IMR-90 (cell line): ENCODE results near the gene TBC1D22A. TPM values are rescaled to one million over a fixed set of nuclear protein-coding genes. Genes with fewer than 3 reads are reported as not detected.

Experiments
- ATAC-seq: fragments of 200-7000 bp; cut with Tn5 transposase; 2 replicates; pipeline ENCODE4 v1.9.1; 2020; ENCODE audit warnings: low read depth, mild to moderate bottlenecking, moderate library complexity
- BruUV-seq: library from RNA; stranded (reverse); fragments of 400-500 nt; replicated peaks from 2 replicates; lab custom pipeline; 2021; lab: Mats Ljungman, UMichigan
- CTCF ChIA-PET: fragments of 300-600 bp; formaldehyde crosslinking; extraction: SDS; loops from one replicate; lab custom pipeline; 2021; ENCODE audit warnings: antibody characterized with exemption; lab: Yijun Ruan, JAX
- POLR2A ChIA-PET: fragments of 300-600 bp; sonication (Branson Sonifier 250); formaldehyde crosslinking; loops from one replicate; lab custom pipeline; 2022; ENCODE audit warnings: antibody characterized with exemption; ENCODE audit not compliant: unreplicated experiment; lab: Charles Lee
- DNase-seq: peaks from one replicate; pipeline ENCODE4 v3.0.0; 2013
- H2AFZ ChIP-seq: replicated peaks from 2 replicates; pipeline ENCODE3; 2013; ENCODE audit warnings: low read length, mild to moderate bottlenecking; ENCODE audit not compliant: poor library complexity
- H2AK5ac ChIP-seq: 2 replicates; pipeline ENCODE4 v1.6.1; 2013; ENCODE audit warnings: low read depth, low read length, inconsistent platforms
- H2AK9ac ChIP-seq: replicated peaks from 2 replicates; pipeline ENCODE3; 2013; ENCODE audit warnings: mild to moderate bottlenecking, low read depth, low read length, moderate library complexity; ENCODE audit not compliant: poor library complexity
- H2BK120ac ChIP-seq: 2 replicates; pipeline ENCODE4 v1.6.1; 2013; ENCODE audit warnings: low read depth, low read length, inconsistent platforms
- H2BK15ac ChIP-seq: 3 replicates; pipeline ENCODE4 v1.6.1; 2013; ENCODE audit warnings: low read depth, low read length, inconsistent platforms
- H2BK20ac ChIP-seq: 2 replicates; pipeline ENCODE4 v1.6.1; 2013; ENCODE audit warnings: low read depth, mild to moderate bottlenecking, inconsistent platforms, low read length, moderate library complexity
- H2BK5ac ChIP-seq: 2 replicates; pipeline ENCODE4 v1.6.1; 2013; ENCODE audit warnings: mild to moderate bottlenecking, low read depth, low read length, inconsistent platforms; ENCODE audit not compliant: poor library complexity, severe bottlenecking
- H3K14ac ChIP-seq: replicated peaks from 2 replicates; pipeline ENCODE4 v1.6.1; 2013; ENCODE audit warnings: low read depth, low read length, inconsistent platforms
- H3K18ac ChIP-seq: 2 replicates; pipeline ENCODE4 v1.6.1; 2013; ENCODE audit warnings: low read depth, low read length, control low read depth
- H3K23ac ChIP-seq: 2 replicates; pipeline ENCODE4 v1.6.1; 2013; ENCODE audit warnings: low read depth, low read length, inconsistent platforms
- H3K27ac ChIP-seq: 2 replicates; pipeline ENCODE4 v1.5.1; 2013; ENCODE audit warnings: mild to moderate bottlenecking, control low read depth, low read length; ENCODE audit not compliant: insufficient read depth
- H3K27me3 ChIP-seq: 2 replicates; pipeline ENCODE4 v1.6.1; 2013; ENCODE audit warnings: low read length; ENCODE audit not compliant: control insufficient read depth, insufficient read depth
- H3K36me3 ChIP-seq: 2 replicates; pipeline ENCODE4 v1.6.1; 2013; ENCODE audit warnings: low read length, mixed read lengths; ENCODE audit not compliant: control insufficient read depth, insufficient read depth
- H3K4ac ChIP-seq: 2 replicates; pipeline ENCODE4 v1.6.1; 2013; ENCODE audit warnings: low read depth, low read length, inconsistent platforms
- H3K4me1 ChIP-seq: 2 replicates; pipeline ENCODE4 v1.6.1; 2013; ENCODE audit warnings: low read length, mixed read lengths; ENCODE audit not compliant: control insufficient read depth, insufficient read depth
- H3K4me2 ChIP-seq: 2 replicates; pipeline ENCODE4 v1.6.1; 2013; ENCODE audit warnings: low read depth, mild to moderate bottlenecking, control low read depth, low read length, moderate library complexity
- H3K4me3 ChIP-seq: 2 replicates; pipeline ENCODE4 v1.5.1; 2013; ENCODE audit warnings: low read depth, mild to moderate bottlenecking, control low read depth, low read length, moderate library complexity; ENCODE audit not compliant: insufficient read depth
- H3K56ac ChIP-seq: 2 replicates; pipeline ENCODE4 v1.6.1; 2013; ENCODE audit warnings: low read length, inconsistent platforms; ENCODE audit not compliant: insufficient read depth; ENCODE audit errors: extremely low read depth
- H3K79me1 ChIP-seq, 2 experiments: 2 replicates each; pipeline ENCODE4 v1.6.1; 2013; ENCODE audit warnings: low read length in 2 of 2, inconsistent platforms in 1 of 2, low read depth in 1 of 2
- H3K9ac ChIP-seq: 2 replicates; pipeline ENCODE4 v1.6.1; 2013; ENCODE audit warnings: low read depth, low read length, control low read depth
- H3K9me1 ChIP-seq: 2 replicates; pipeline ENCODE4 v1.6.1; 2013; ENCODE audit warnings: low read length, inconsistent platforms; ENCODE audit not compliant: insufficient read depth
- H3K9me3 ChIP-seq: 2 replicates; pipeline ENCODE4 v1.6.1; 2013; ENCODE audit warnings: low read length; ENCODE audit not compliant: control insufficient read depth, insufficient read depth
- H4K20me1 ChIP-seq: 2 replicates; pipeline ENCODE4 v1.6.1; 2013; ENCODE audit warnings: low read length, inconsistent platforms; ENCODE audit not compliant: insufficient read depth
- H4K5ac ChIP-seq: 2 replicates; pipeline ENCODE4 v1.6.1; 2013; ENCODE audit warnings: mild to moderate bottlenecking, low read depth, low read length, control low read depth
- H4K8ac ChIP-seq, 2 experiments: 2 replicates each; pipeline ENCODE4 v1.6.1; 2013; ENCODE audit warnings: low read depth in 2 of 2, low read length in 2 of 2, control low read depth in 1 of 2, inconsistent platforms in 1 of 2
- H4K91ac ChIP-seq: 2 replicates; pipeline ENCODE4 v1.6.1; 2013; ENCODE audit warnings: low read depth, low read length, inconsistent platforms; ENCODE audit not compliant: insufficient read depth
- BHLHE40 ChIP-seq: fragments of 150-350 bp; IDR thresholded peaks from 2 replicates; pipeline ENCODE4 v1.6.1; 2016; ENCODE audit warnings: mild to moderate bottlenecking, low read depth, low read length
- CEBPB ChIP-seq: IDR thresholded peaks from 2 replicates; pipeline ENCODE4 v1.6.1; 2012; ENCODE audit warnings: low read depth, low read length, improper control_type of control experiment
- CHD1 ChIP-seq: IDR thresholded peaks from 2 replicates; pipeline ENCODE4 v1.6.1; 2012; ENCODE audit warnings: low read depth, low read length, improper control_type of control experiment
- FOS ChIP-seq: fragments of 150-350 bp; IDR thresholded peaks from 2 replicates; pipeline ENCODE4 v1.6.1; 2016; ENCODE audit warnings: low read depth, low read length
- MAFK ChIP-seq: IDR thresholded peaks from 2 replicates; pipeline ENCODE4 v1.6.1; 2012; ENCODE audit warnings: low read depth, low read length, improper control_type of control experiment
- MAZ ChIP-seq: IDR thresholded peaks from 2 replicates; pipeline ENCODE4 v1.6.1; 2012; ENCODE audit warnings: low read depth, mild to moderate bottlenecking, low read length, improper control_type of control experiment, moderate library complexity, borderline replicate concordance
- MXI1 ChIP-seq: IDR thresholded peaks from 2 replicates; pipeline ENCODE4 v1.6.1; 2012; ENCODE audit warnings: low read depth, mild to moderate bottlenecking, low read length, moderate library complexity, borderline replicate concordance
- NFE2L2 ChIP-seq: fragments of 150-350 bp; IDR thresholded peaks from 2 replicates; pipeline ENCODE4 v1.6.1; 2016; ENCODE audit warnings: low read depth, mild to moderate bottlenecking, low read length
- POLR2A ChIP-seq: IDR thresholded peaks from 2 replicates; pipeline ENCODE4 v1.6.1; 2012; ENCODE audit warnings: mild to moderate bottlenecking, low read depth, low read length
- RAD21 ChIP-seq: IDR thresholded peaks from 2 replicates; pipeline ENCODE4 v1.6.1; 2012; ENCODE audit warnings: low read length, improper control_type of control experiment
- RCOR1 ChIP-seq: IDR thresholded peaks from 2 replicates; pipeline ENCODE4 v1.6.1; 2012; ENCODE audit warnings: mild to moderate bottlenecking, low read length, improper control_type of control experiment; ENCODE audit not compliant: insufficient replicate concordance
- RFX5 ChIP-seq: IDR thresholded peaks from 2 replicates; pipeline ENCODE4 v1.8.0; 2012; ENCODE audit warnings: low read depth, mild to moderate bottlenecking, low read length, moderate library complexity
- SMC3 ChIP-seq: fragments of 150-350 bp; IDR thresholded peaks from 2 replicates; pipeline ENCODE4 v1.6.1; 2016; ENCODE audit warnings: low read depth, mild to moderate bottlenecking, antibody characterized with exemption, low read length, moderate library complexity
- WGBS, 2 experiments: methylation state at CpG; one replicate each; pipeline versions ENCODE4 v1.1.5 to v1.1.7; 2013; ENCODE audit warnings: missing lambda C conversion rate in 2 of 2; ENCODE audit not compliant: insufficient read length in 1 of 2; ENCODE audit errors: extremely low coverage in 2 of 2; 5-methylcytosine and 5-hydroxymethylcytosine counted together
- dilution Hi-C: fragments of 300-500 bp; cut with HindIII; formaldehyde crosslinking; loops from one replicate; pipeline ENCODE4 v1.14.3; 2018; ENCODE audit warnings: low sequenced_read_pairs; ENCODE audit not compliant: unreplicated experiment
- in situ Hi-C: fragments of 300-500 bp; cut with MboI; formaldehyde crosslinking; loops from 3 replicates; pipeline ENCODE4 v1.14.3; 2019; ENCODE audit warnings: low sequenced_read_pairs, inconsistent platforms, mixed read lengths
- intact Hi-C: fragments of 100-400 bp; cut with micrococcal nuclease; formaldehyde crosslinking; loops from 2 replicates; pipeline ENCODE4 v1.10.0; 2022
- polyA plus RNA-seq, 3 experiments: library from polyadenylated mRNA; depleted of rRNA; stranded (reverse); fragments of >200 nt; gene quantifications; 2 replicates each; pipeline ENCODE4 v1.2.3, GENCODE V29; 2012; ENCODE audit warnings: low replicate concordance in 1 of 3
- total RNA-seq: library from RNA; depleted of rRNA; stranded (reverse); fragments of >200 nt; gene quantifications from 2 replicates; pipeline ENCODE4 v1.2.3, GENCODE V29; 2012
- TF ChIP-seq, protein P1 (sequence below): fragments of 150-350 bp; IDR thresholded peaks from 2 replicates; pipeline ENCODE4 v1.6.1; 2016; ENCODE audit warnings: low read depth, mild to moderate bottlenecking, low read length, moderate library complexity, borderline replicate concordance
- TF ChIP-seq, protein P2 (sequence below): conservative IDR thresholded peaks from 2 replicates; pipeline ENCODE4 v1.5.1; 2012; ENCODE audit warnings: mild to moderate bottlenecking, low read depth, low read length, improper control_type of control experiment
- TF ChIP-seq, protein P3 (sequence below): fragments of 150-350 bp; IDR thresholded peaks from 2 replicates; pipeline ENCODE4 v1.6.1; 2017; ENCODE audit warnings: mild to moderate bottlenecking, antibody characterized with exemption, low read length, low read depth

TBC1D22A gene
- total and polyA plus RNA-seq, 2 of the 4 experiments (the other 2 are of a cell fraction): 9.0 to 16.7 TPM

DNA sequence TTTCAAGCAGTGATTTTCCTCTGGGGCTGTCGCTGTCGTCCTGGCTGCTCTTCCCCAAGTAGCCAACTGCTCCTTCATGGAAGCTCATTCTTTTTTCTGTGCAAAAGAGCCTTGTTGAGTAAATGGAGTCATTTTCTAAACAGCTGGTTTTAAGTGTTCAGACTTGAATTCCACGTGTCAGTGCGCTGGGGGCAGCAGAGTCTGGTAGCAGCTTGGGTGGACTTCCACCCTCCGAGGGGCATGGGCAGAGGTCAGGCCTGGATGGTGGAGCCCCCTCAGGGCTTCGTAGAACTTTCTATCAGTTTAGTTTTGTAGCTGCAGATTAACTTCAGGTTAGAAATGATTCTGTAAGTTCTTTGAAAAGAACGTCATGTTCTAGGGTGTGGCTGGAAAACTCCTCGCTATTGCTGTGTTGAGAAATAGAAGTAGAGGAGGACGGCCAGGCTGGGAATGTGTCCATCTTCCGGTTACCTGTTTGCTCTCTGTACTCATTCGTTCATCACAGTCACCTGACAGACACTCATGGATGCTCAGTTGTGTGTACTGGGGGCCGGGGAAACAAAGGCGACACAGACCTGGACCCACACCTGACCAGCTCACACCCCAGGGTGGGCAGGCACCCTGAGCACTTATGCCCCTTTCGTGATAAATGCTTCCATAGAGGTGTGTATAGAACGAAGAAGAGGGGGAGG, 270.7 kb downstream of the TBC1D22A start:
- Histone ChIP-seq H3K4me3 (no peak overlapping the region), H2BK5ac (no peak overlapping the region), H3K27ac (no peak overlapping the region), H2AFZ (no peak overlapping the region), H4K91ac (no peak overlapping the region), H4K20me1 (peaks cover 17% of the 10 kb centered on the region), H3K18ac (no peak overlapping the region), H4K5ac (no peak overlapping the region), H3K4me1 (peaks cover 2% of the 10 kb centered on the region; the same call in 1 of the 2 replicates), H3K9me3 (no peaks in the 10 kb centered on the region), H3K9ac (no peak overlapping the region), H3K4me2 (no peak overlapping the region), H3K9me1 (0 out of 2 replicates have a peak, but pooled peaks cover 8% of the 10 kb centered on the region), H2AK5ac (no peak overlapping the region), H2AK9ac (no peak overlapping the region), H3K14ac (no peak overlapping the region), H2BK15ac (no peak overlapping the region), H4K8ac (no peak overlapping the region), H3K79me1 (peaks cover under 1 to 23% of the 10 kb centered on the region in 2 experiments; a peak in 2 of 4 replicates), H3K36me3 (peaks cover under 1% of the 10 kb centered on the region; the same call in 1 of the 2 replicates), H2BK20ac (no peak overlapping the region), H3K27me3 (no peaks in the 10 kb centered on the region), H3K23ac (no peak overlapping the region), H2BK120ac (no peak overlapping the region), H3K4ac (no peak overlapping the region), H3K56ac (no peak overlapping the region)
- ATAC-seq (no peak), DNase-seq (no peak)
- in situ Hi-C loops: no loop called here
- ChIA-PET CTCF (no interaction called here), POLR2A (no interaction called here)
- no peak for TF ChIP-seq CHD1
- TF ChIP-seq POLR2A: no peak
- TF ChIP-seq NFE2L2: no peak
- no peak for TF ChIP-seq BHLHE40
- TF ChIP-seq SMC3: no peak
- TF ChIP-seq MAFK: no peak
- TF ChIP-seq RCOR1: no peak
- no peak for TF ChIP-seq RFX5
- TF ChIP-seq MXI1: no peak
- TF ChIP-seq, protein P1, sequence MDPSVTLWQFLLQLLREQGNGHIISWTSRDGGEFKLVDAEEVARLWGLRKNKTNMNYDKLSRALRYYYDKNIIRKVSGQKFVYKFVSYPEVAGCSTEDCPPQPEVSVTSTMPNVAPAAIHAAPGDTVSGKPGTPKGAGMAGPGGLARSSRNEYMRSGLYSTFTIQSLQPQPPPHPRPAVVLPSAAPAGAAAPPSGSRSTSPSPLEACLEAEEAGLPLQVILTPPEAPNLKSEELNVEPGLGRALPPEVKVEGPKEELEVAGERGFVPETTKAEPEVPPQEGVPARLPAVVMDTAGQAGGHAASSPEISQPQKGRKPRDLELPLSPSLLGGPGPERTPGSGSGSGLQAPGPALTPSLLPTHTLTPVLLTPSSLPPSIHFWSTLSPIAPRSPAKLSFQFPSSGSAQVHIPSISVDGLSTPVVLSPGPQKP: no peak
- TF ChIP-seq, protein P2, sequence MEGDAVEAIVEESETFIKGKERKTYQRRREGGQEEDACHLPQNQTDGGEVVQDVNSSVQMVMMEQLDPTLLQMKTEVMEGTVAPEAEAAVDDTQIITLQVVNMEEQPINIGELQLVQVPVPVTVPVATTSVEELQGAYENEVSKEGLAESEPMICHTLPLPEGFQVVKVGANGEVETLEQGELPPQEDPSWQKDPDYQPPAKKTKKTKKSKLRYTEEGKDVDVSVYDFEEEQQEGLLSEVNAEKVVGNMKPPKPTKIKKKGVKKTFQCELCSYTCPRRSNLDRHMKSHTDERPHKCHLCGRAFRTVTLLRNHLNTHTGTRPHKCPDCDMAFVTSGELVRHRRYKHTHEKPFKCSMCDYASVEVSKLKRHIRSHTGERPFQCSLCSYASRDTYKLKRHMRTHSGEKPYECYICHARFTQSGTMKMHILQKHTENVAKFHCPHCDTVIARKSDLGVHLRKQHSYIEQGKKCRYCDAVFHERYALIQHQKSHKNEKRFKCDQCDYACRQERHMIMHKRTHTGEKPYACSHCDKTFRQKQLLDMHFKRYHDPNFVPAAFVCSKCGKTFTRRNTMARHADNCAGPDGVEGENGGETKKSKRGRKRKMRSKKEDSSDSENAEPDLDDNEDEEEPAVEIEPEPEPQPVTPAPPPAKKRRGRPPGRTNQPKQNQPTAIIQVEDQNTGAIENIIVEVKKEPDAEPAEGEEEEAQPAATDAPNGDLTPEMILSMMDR: no peak
- TF ChIP-seq RAD21: no peak
- no peak for TF ChIP-seq MAZ
- TF ChIP-seq, protein P3, sequence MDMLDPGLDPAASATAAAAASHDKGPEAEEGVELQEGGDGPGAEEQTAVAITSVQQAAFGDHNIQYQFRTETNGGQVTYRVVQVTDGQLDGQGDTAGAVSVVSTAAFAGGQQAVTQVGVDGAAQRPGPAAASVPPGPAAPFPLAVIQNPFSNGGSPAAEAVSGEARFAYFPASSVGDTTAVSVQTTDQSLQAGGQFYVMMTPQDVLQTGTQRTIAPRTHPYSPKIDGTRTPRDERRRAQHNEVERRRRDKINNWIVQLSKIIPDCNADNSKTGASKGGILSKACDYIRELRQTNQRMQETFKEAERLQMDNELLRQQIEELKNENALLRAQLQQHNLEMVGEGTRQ: no peak
- no peak for TF ChIP-seq FOS
- no peak for TF ChIP-seq CEBPB
- no TSS peak for BruUV-seq
- dilution Hi-C loops: no loop called here
- 67% methylated on average over 4 of the region's 15 CpGs; no CpG with 5 or more reads in 1 of the 2 experiments for WGBS, 2 experiments
- intact Hi-C loops: no loop called here
